Astrocyte (in vitro differentiated cells and primary cell): ENCODE measurements around the gene TRPM3. TPM values are rescaled to one million over a fixed set of nuclear protein-coding genes. Genes with fewer than 3 reads are reported as not detected.
"Not testable (repeated sequence)": the region's sequence is repeated elsewhere in the genome, so short reads cannot be mapped to it uniquely, and the experiment has no call there.

Experiments
- DNase-seq: peaks from one replicate; pipeline ENCODE4 v3.0.0-alpha.2; 2010; ENCODE audit warnings: low read depth
- FAIRE-seq: peaks from 2 replicates; lab custom pipeline; 2011; peaks lifted over from hg19 to GRCh38; lab: Jason Lieb, UNC
- H2AFZ ChIP-seq: 2 replicates; pipeline ENCODE4 v1.6.0; 2012; ENCODE audit warnings: low read depth, low read length, inconsistent platforms
- H3K27ac ChIP-seq: 2 replicates; pipeline ENCODE4 v1.5.1; 2011; ENCODE audit warnings: low read depth, low read length, inconsistent platforms
- H3K27me3 ChIP-seq: 2 replicates; pipeline ENCODE4 v1.6.0; 2011; ENCODE audit warnings: low read length, inconsistent platforms; ENCODE audit not compliant: insufficient read depth
- H3K36me3 ChIP-seq: 2 replicates; pipeline ENCODE4 v1.5.1; 2011; ENCODE audit warnings: low read length, inconsistent platforms; ENCODE audit not compliant: insufficient read depth
- H3K4me1 ChIP-seq: 2 replicates; pipeline ENCODE4 v1.5.1; 2011; ENCODE audit warnings: low read length, inconsistent platforms; ENCODE audit not compliant: insufficient read depth
- H3K4me2 ChIP-seq: 2 replicates; pipeline ENCODE4 v1.6.0; 2012; ENCODE audit warnings: low read length, inconsistent platforms
- H3K4me3 ChIP-seq: 2 replicates; pipeline ENCODE4 v1.5.1; 2011; ENCODE audit warnings: low read depth, mild to moderate bottlenecking, low read length, inconsistent platforms; ENCODE audit not compliant: insufficient read depth
- H3K79me2 ChIP-seq: 2 replicates; pipeline ENCODE4 v1.6.0; 2012; ENCODE audit warnings: mild to moderate bottlenecking, low read length, inconsistent platforms; ENCODE audit not compliant: insufficient read depth
- H3K9ac ChIP-seq: 2 replicates; pipeline ENCODE4 v1.6.0; 2012; ENCODE audit warnings: mild to moderate bottlenecking, low read length, inconsistent platforms
- H3K9me3 ChIP-seq: 2 replicates; pipeline ENCODE4 v1.5.1; 2012; ENCODE audit warnings: low read depth, mild to moderate bottlenecking, low read length, inconsistent platforms; ENCODE audit not compliant: insufficient read depth
- H4K20me1 ChIP-seq: 2 replicates; pipeline ENCODE4 v1.6.0; 2012; ENCODE audit warnings: low read length, inconsistent platforms; ENCODE audit not compliant: insufficient read depth
- H3K27ac Mint-ChIP-seq: one replicate; pipeline ENCODE4 v1.8.0; 2021; ENCODE audit warnings: mild to moderate bottlenecking, mixed read lengths; ENCODE audit not compliant: unreplicated experiment
- H3K27me3 Mint-ChIP-seq: one replicate; pipeline ENCODE4 v1.8.0; 2021; ENCODE audit warnings: low read depth, mixed read lengths; ENCODE audit not compliant: unreplicated experiment
- H3K36me3 Mint-ChIP-seq: one replicate; pipeline ENCODE4 v1.8.0; 2021; ENCODE audit warnings: low read depth, mixed read lengths; ENCODE audit not compliant: unreplicated experiment
- H3K4me1 Mint-ChIP-seq: one replicate; pipeline ENCODE4 v1.8.0; 2021; ENCODE audit warnings: low read depth, mixed read lengths; ENCODE audit not compliant: unreplicated experiment
- H3K4me3 Mint-ChIP-seq: one replicate; pipeline ENCODE4 v1.8.0; 2021; ENCODE audit warnings: mild to moderate bottlenecking, moderate library complexity, mixed read lengths; ENCODE audit not compliant: unreplicated experiment
- H3K9me3 Mint-ChIP-seq: one replicate; pipeline ENCODE4 v1.8.0; 2021; ENCODE audit warnings: mild to moderate bottlenecking, mixed read lengths; ENCODE audit not compliant: unreplicated experiment
- CTCF ChIP-seq: IDR thresholded peaks from 2 replicates; pipeline ENCODE4 v1.5.1; 2011; ENCODE audit warnings: low read depth, mild to moderate bottlenecking, inconsistent platforms, low read length, moderate library complexity; ENCODE audit not compliant: insufficient read depth
- EZH2 ChIP-seq: IDR thresholded peaks from 2 replicates; pipeline ENCODE4 v1.6.1; 2012; ENCODE audit warnings: mild to moderate bottlenecking, low read length, inconsistent platforms; ENCODE audit not compliant: insufficient read depth
- total RNA-seq: library from RNA; stranded (reverse); gene quantifications from 2 replicates; pipeline ENCODE4 v1.2.1, GENCODE V29; 2021

The TRPM3 gene
- total RNA-seq, 1 donor from 2014 or later, result 0.14 TPM

- H3K9me3 Mint-ChIP-seq, result peaks cover under 1% of the 10 kb centered on the region
Measured at GRCh38 chr9:70978085-70978484, 143.3 kb downstream of the TRPM3 start.

GRCh38 chr9:70975821-70976220, 145.6 kb downstream of the TRPM3 start:
- no peaks in the 10 kb centered on the region for H3K9me3 ChIP-seq
- FAIRE-seq (no peak), DNase-seq (no peak)
- no peak for TF ChIP-seq CTCF
- Mint-ChIP-seq H3K36me3 (no peaks in the 10 kb centered on the region), H3K9me3 (peaks cover 3% of the 10 kb centered on the region), H3K27me3 (no peaks in the 10 kb centered on the region), H3K27ac (no peak overlapping the region), H3K4me3 (no peak overlapping the region), H3K4me1 (peaks cover 13% of the 10 kb centered on the region)
- H3K27me3 ChIP-seq, result no peaks in the 10 kb centered on the region
- H3K4me3 ChIP-seq, result no peak overlapping the region
- no peak overlapping the region for H3K27ac ChIP-seq
- no peaks in the 10 kb centered on the region for H3K79me2 ChIP-seq
- no peaks in the 10 kb centered on the region for H3K36me3 ChIP-seq
- no peaks in the 10 kb centered on the region for H3K4me1 ChIP-seq
- no peak overlapping the region for H3K9ac ChIP-seq
- H3K4me2 ChIP-seq, result no peak overlapping the region
- no peaks in the 10 kb centered on the region for H4K20me1 ChIP-seq
- H2AFZ ChIP-seq, result no peak overlapping the region

More at GRCh38 chr9:70978085-70978484, 143.3 kb downstream of the TRPM3 start:
- Mint-ChIP-seq H3K4me3 (no peak overlapping the region), H3K27ac (no peak overlapping the region), H3K27me3 (no peaks in the 10 kb centered on the region), H3K4me1 (peaks cover 13% of the 10 kb centered on the region), H3K36me3 (no peaks in the 10 kb centered on the region)
- H3K27me3 ChIP-seq, result no peaks in the 10 kb centered on the region
- no peak overlapping the region for H3K4me2 ChIP-seq
- no peak for DNase-seq
- no peaks in the 10 kb centered on the region for H3K9me3 ChIP-seq
- H4K20me1 ChIP-seq, result no peaks in the 10 kb centered on the region
- no peak for FAIRE-seq
- no peak overlapping the region for H3K4me3 ChIP-seq
- no peak overlapping the region for H3K9ac ChIP-seq
- no peaks in the 10 kb centered on the region for H3K4me1 ChIP-seq
- no peak overlapping the region for H2AFZ ChIP-seq
- TF ChIP-seq CTCF (no peak), EZH2 (no peak)
- no peaks in the 10 kb centered on the region for H3K79me2 ChIP-seq
- H3K27ac ChIP-seq, result no peak overlapping the region
- no peaks in the 10 kb centered on the region for H3K36me3 ChIP-seq

GRCh38 chr9:70971723-70972122, 149.7 kb downstream of the TRPM3 start:
- Mint-ChIP-seq H3K27ac (no peak overlapping the region), H3K4me1 (peaks cover 3% of the 10 kb centered on the region), H3K4me3 (no peak overlapping the region), H3K9me3 (peaks cover 3% of the 10 kb centered on the region), H3K27me3 (no peaks in the 10 kb centered on the region), H3K36me3 (no peaks in the 10 kb centered on the region)
- Histone ChIP-seq H3K36me3 (no peaks in the 10 kb centered on the region), H3K9me3 (no peaks in the 10 kb centered on the region), H3K4me1 (no peaks in the 10 kb centered on the region), H4K20me1 (no peaks in the 10 kb centered on the region), H3K27me3 (no peaks in the 10 kb centered on the region), H3K9ac (no peak overlapping the region), H2AFZ (no peak overlapping the region), H3K4me3 (no peak overlapping the region), H3K79me2 (no peaks in the 10 kb centered on the region), H3K4me2 (no peak overlapping the region), H3K27ac (no peak overlapping the region)
- peak; percentile 34 for FAIRE-seq
- no peak for DNase-seq
- TF ChIP-seq CTCF (no peak), EZH2 (no peak)

GRCh38 chr9:70966380-70966779, 155.0 kb downstream of the TRPM3 start:
- H3K27ac ChIP-seq, FAIRE-seq, H3K9ac ChIP-seq, H3K4me1 ChIP-seq, DNase-seq, H3K4me3 Mint-ChIP-seq, H3K79me2 ChIP-seq, H3K9me3 ChIP-seq, H4K20me1 ChIP-seq, H3K36me3 ChIP-seq, H3K27me3 Mint-ChIP-seq, H3K27ac Mint-ChIP-seq, H3K4me3 ChIP-seq, H3K4me2 ChIP-seq, H3K4me1 Mint-ChIP-seq, H3K36me3 Mint-ChIP-seq, H3K27me3 ChIP-seq, H2AFZ ChIP-seq, H3K9me3 Mint-ChIP-seq: not testable (repeated sequence)
